ENCODE results near the gene C16orf90. TPM values are rescaled to one million over a fixed set of nuclear protein-coding genes. Genes with fewer than 3 reads are reported as not detected.

C16orf90 gene
- polyA plus RNA-seq, 3 donors = not detected

DNA sequence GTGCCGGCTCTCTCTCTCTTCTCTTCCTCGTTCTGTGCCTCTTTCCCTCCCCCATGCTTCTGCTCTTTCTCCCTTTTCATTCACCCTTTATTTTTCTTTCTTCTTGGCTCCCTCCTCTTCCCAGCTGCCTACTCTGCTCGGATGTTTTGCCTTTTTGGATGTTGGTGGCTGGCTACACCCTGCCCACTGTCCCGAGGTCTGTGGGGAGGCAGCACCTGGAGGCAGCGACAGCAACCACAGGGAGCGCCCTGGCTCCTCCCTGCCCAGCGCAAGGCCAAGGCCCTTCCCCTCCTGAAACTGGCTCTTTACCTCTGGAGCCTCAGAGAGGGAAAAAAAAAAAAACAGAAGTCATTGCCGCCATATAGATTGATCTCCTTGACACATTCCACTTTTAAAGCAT, 25.6 kb upstream of the C16orf90 start:
- intact Hi-C loops (cut with micrococcal nuclease) = no loop called here
- H3K4me3 ChIP-seq (replicated peaks in 1 of 3; ENCODE audit: low read depth in 2 of 3, low read length in 3 of 3) = no peak overlapping the region
- Mint-ChIP-seq H3K9me3 (no peaks in the 10 kb centered on the region), H3K27ac (no peak overlapping the region), H3K36me3 (peaks cover 27 to 30% of the 10 kb centered on the region in 2 donors), H3K27me3 (ENCODE audit: low read depth in 3 of 3) (no peaks in the 10 kb centered on the region), H3K4me1 (no peaks in the 10 kb centered on the region), H3K4me3 (no peak overlapping the region)
- H4K20me1 ChIP-seq (ENCODE audit: insufficient read depth, low read length) = no peaks in the 10 kb centered on the region
- no peaks in the 10 kb centered on the region for H3K27me3 ChIP-seq (ENCODE audit: control insufficient read depth in 2 of 2, insufficient read depth in 2 of 2, low read length in 2 of 2)
- DNase-seq = no peak
- H3K36me3 ChIP-seq (replicated peaks in 1 of 2; ENCODE audit: control insufficient read depth in 1 of 2, insufficient read depth in 2 of 2, low read length in 2 of 2) = peaks cover 4 to 8% of the 10 kb centered on the region in 2 donors
- no peaks in the 10 kb centered on the region for H3K79me2 ChIP-seq (ENCODE audit: insufficient read depth, low read length)
- TF ChIP-seq, protein P1, sequence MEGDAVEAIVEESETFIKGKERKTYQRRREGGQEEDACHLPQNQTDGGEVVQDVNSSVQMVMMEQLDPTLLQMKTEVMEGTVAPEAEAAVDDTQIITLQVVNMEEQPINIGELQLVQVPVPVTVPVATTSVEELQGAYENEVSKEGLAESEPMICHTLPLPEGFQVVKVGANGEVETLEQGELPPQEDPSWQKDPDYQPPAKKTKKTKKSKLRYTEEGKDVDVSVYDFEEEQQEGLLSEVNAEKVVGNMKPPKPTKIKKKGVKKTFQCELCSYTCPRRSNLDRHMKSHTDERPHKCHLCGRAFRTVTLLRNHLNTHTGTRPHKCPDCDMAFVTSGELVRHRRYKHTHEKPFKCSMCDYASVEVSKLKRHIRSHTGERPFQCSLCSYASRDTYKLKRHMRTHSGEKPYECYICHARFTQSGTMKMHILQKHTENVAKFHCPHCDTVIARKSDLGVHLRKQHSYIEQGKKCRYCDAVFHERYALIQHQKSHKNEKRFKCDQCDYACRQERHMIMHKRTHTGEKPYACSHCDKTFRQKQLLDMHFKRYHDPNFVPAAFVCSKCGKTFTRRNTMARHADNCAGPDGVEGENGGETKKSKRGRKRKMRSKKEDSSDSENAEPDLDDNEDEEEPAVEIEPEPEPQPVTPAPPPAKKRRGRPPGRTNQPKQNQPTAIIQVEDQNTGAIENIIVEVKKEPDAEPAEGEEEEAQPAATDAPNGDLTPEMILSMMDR (IDR thresholded peaks at IDR 0.05) = no peak
- H3K27ac ChIP-seq (ENCODE audit: low read depth in 1 of 2, low read length in 2 of 2) = no peak overlapping the region
- no peak overlapping the region for H2AFZ ChIP-seq (ENCODE audit: insufficient read depth, low read depth, low read length, poor library complexity, severe bottlenecking)
- H3K4me2 ChIP-seq (replicated peaks; ENCODE audit: extremely low read depth, low read length, poor library complexity, severe bottlenecking) = no peak overlapping the region
- WGBS (ENCODE audit: insufficient coverage) = 93% methylated on average over 6 of the region's 8 CpGs
- H3K9me3 ChIP-seq (replicated peaks in 1 of 2; ENCODE audit: control insufficient read depth in 1 of 2, insufficient read depth in 1 of 2, low read length in 2 of 2) = no peaks in the 10 kb centered on the region
- no peak overlapping the region for H3K9ac ChIP-seq (ENCODE audit: insufficient read depth, low read length, poor library complexity, severe bottlenecking)
- no peaks in the 10 kb centered on the region for H3K4me1 ChIP-seq (ENCODE audit: control insufficient read depth in 1 of 2, insufficient read depth in 2 of 2, low read length in 2 of 2)

DNA sequence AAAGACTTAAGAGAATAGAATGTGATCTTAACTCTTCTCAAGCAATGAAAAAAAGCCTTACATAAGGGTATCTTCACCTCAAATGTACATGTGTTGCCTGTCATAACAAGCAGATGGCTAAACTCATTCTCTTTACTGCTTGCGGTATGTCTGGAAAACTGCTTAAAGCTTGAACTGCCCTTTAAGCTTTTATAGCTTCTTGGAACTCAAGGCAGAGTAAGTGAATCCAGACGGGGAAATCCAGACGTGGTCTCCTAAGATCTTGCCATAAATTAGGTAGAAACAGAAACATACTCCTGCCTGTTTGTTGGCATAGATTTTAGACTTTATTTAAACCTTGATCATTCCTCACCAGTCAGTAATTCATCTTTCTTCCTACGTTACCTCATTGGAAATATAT, 25.1 kb upstream of the C16orf90 start:
- intact Hi-C loops (cut with micrococcal nuclease) = no loop called here
- Mint-ChIP-seq H3K9me3 (no peaks in the 10 kb centered on the region), H3K27ac (no peak overlapping the region), H3K36me3 (peaks cover 27 to 31% of the 10 kb centered on the region in 2 donors), H3K27me3 (ENCODE audit: low read depth in 3 of 3) (no peaks in the 10 kb centered on the region), H3K4me3 (no peak overlapping the region), H3K4me1 (no peaks in the 10 kb centered on the region)
- Histone ChIP-seq H3K9ac (ENCODE audit: insufficient read depth, low read length, poor library complexity, severe bottlenecking) (no peak overlapping the region), H3K9me3 (replicated peaks in 1 of 2; ENCODE audit: control insufficient read depth in 1 of 2, insufficient read depth in 1 of 2, low read length in 2 of 2) (no peaks in the 10 kb centered on the region), H3K27ac (ENCODE audit: low read depth in 1 of 2, low read length in 2 of 2) (no peak overlapping the region), H3K4me3 (replicated peaks in 1 of 3; ENCODE audit: low read depth in 2 of 3, low read length in 3 of 3) (no peak overlapping the region), H4K20me1 (ENCODE audit: insufficient read depth, low read length) (no peaks in the 10 kb centered on the region), H3K36me3 (replicated peaks in 1 of 2; ENCODE audit: control insufficient read depth in 1 of 2, insufficient read depth in 2 of 2, low read length in 2 of 2) (peaks cover 4 to 8% of the 10 kb centered on the region in 2 donors), H3K79me2 (ENCODE audit: insufficient read depth, low read length) (no peaks in the 10 kb centered on the region), H2AFZ (ENCODE audit: insufficient read depth, low read depth, low read length, poor library complexity, severe bottlenecking) (no peak overlapping the region), H3K4me1 (ENCODE audit: control insufficient read depth in 1 of 2, insufficient read depth in 2 of 2, low read length in 2 of 2) (no peaks in the 10 kb centered on the region), H3K27me3 (ENCODE audit: control insufficient read depth in 2 of 2, insufficient read depth in 2 of 2, low read length in 2 of 2) (no peaks in the 10 kb centered on the region), H3K4me2 (replicated peaks; ENCODE audit: extremely low read depth, low read length, poor library complexity, severe bottlenecking) (no peak overlapping the region)
- 100% methylated on average over 2 of the region's 4 CpGs for WGBS (ENCODE audit: insufficient coverage)
- TF ChIP-seq, protein P1 (IDR thresholded peaks at IDR 0.05) = no peak
- DNase-seq = no peak
